ENCODE measurements around the gene DSC3. TPM values are rescaled to one million over a fixed set of nuclear protein-coding genes. Genes with fewer than 3 reads are reported as not detected.

DSC3 gene
- total RNA-seq (2022; extraction: Qiagen RNA extraction) = 1.2 to 2.2 TPM (median 1.7 TPM) in 5 replicates

GRCh38 chr18:31042406-31043181 is at the start of gene DSC3:
Gene DSC3 (minus strand): TSS chr18:31042742. CDS start chr18:31042660, 82 bp downstream.

Other genes starting within 250 kb of the DSC3 start
- gene DSC2, start 59.7 kb upstream of the DSC3 start, total RNA-seq (2022; extraction: Qiagen RNA extraction) = 0.94 to 1.6 TPM (median 1.2 TPM) in 5 replicates
- not detected in 5 replicates for gene DSC1, start 120.1 kb upstream of the DSC3 start, total RNA-seq (2022; extraction: Qiagen RNA extraction)

Measured in A549 treated with CORT108297 at 1 μM for 4 hours (cell line).